HG03571 (cell line): ENCODE results near the gene BUB3.

Experiments
- ATAC-seq: cut with Tn5 transposase; IDR thresholded peaks from one replicate; pipeline ENCODE4 v1.9.1; 2021; ENCODE audit not compliant: unreplicated experiment

Gene BUB3

GRCh38 chr10:123154092-123154710, at the start of gene BUB3:
Gene BUB3 (plus strand): TSS chr10:123154402. CDS start chr10:123154918, 516 bp downstream.
- ATAC-seq, result peak; percentile 91

GRCh38 chr10:123109466-123109865, 44.7 kb upstream of the BUB3 start:
- no peak for ATAC-seq

- ATAC-seq, result no peak
Measured at GRCh38 chr10:123117644-123118417, 36.4 kb upstream of the BUB3 start.

- no peak for ATAC-seq
Measured at GRCh38 chr10:123119081-123119480, 35.1 kb upstream of the BUB3 start.

- no peak for ATAC-seq
Measured at GRCh38 chr10:123126246-123126645, 28.0 kb upstream of the BUB3 start.

GRCh38 chr10:123129618-123130271, 24.5 kb upstream of the BUB3 start:
- ATAC-seq, result no peak

- ATAC-seq, result no peak
Measured at GRCh38 chr10:123132576-123133477, 21.4 kb upstream of the BUB3 start.

- no peak for ATAC-seq
Measured at GRCh38 chr10:123133541-123134342, 20.5 kb upstream of the BUB3 start.

- no peak for ATAC-seq
Measured at GRCh38 chr10:123134343-123134914, 19.8 kb upstream of the BUB3 start.

GRCh38 chr10:123134915-123135414, 19.2 kb upstream of the BUB3 start:
- no peak for ATAC-seq

- ATAC-seq, result no peak
Measured at GRCh38 chr10:123135415-123136141, 18.6 kb upstream of the BUB3 start, which contains the start of gene HMX3. Gene HMX3 (plus strand): TSS chr10:123135970. CDS start chr10:123136051, 81 bp downstream.

- ATAC-seq, result no peak
Measured at GRCh38 chr10:123136221-123136805, 17.9 kb upstream of the BUB3 start.

- ATAC-seq, result no peak
Measured at GRCh38 chr10:123136806-123137642, 17.2 kb upstream of the BUB3 start.

GRCh38 chr10:123139165-123139520, 15.1 kb upstream of the BUB3 start:
- ATAC-seq, result no peak

- ATAC-seq, result no peak
Measured at GRCh38 chr10:123139521-123140163, 14.6 kb upstream of the BUB3 start.

- no peak for ATAC-seq
Measured at GRCh38 chr10:123140164-123140982, 13.8 kb upstream of the BUB3 start.
